HG03457 (cell line): ENCODE results near the gene JADE2.

Experiments
- ATAC-seq: cut with Tn5 transposase; IDR thresholded peaks from one replicate; pipeline ENCODE4 v1.9.1; 2021; ENCODE audit warnings: moderate number of reproducible peaks; ENCODE audit not compliant: unreplicated experiment

JADE2 gene

DNA sequence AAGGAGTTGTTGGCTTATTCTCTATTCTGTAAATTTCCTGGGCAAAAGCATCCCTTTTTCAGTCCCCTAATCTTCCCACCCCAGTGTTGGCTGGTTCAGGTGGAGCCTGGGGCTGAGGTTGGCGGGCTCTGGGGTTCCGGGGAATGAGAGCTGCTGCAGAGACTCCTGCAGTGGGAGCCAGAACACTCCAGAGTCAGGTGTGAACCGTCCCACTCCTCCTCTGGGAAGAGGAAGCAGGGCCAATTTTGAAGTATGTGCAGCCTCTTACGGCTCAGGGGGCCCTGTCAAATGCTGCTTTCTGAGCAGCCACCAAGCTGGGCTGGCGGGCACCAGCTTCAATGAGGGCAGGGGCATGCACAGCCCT lies 42.8 kb downstream of the JADE2 start:
- no peak for ATAC-seq

- ATAC-seq = no peak
Measured at GRCh38 chr5:134568761-134569695, 43.6 kb downstream of the JADE2 start.

- no peak for ATAC-seq
Measured at GRCh38 chr5:134569758-134570364, 44.4 kb downstream of the JADE2 start.

DNA sequence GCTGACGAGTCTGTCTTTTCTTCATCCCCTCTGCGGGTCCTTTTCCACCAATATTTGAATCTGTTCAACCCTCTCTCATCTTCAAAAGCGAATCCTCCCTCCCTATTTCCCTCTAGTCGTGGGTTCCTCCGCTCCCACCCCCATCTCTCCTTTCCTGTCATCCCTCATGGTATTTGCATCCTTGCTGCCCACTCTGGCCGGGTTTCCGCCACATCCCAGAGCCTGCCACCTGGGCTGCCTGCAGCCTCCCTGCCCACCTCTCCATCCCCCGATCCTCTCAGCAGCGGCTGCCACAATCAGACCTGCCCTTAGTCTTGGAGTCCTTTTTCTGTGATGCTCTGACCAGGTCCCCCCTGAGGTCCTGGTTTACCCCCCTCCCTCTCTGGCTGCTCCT lies 44.9 kb downstream of the JADE2 start:
- no peak for ATAC-seq

DNA sequence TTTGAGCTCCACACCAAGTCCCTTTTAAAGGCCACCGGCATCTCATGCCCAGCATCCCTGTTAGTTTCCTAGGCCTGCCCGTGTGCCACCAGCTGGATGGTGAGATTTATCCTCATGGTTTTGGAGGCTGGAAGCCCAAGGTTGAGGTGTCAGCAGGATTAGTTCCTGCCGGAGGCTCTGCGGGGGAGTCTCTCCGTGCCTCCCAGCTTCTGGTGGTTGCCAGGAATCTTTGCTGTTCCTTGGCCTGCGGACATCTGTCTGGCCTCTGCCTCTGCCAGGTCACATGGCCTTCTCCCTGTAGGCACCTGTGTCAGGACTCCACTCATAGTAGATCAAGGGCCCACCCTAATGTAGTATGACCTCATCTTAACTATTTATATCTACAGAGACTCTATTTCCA lies 45.4 kb downstream of the JADE2 start:
- ATAC-seq = no peak

- ATAC-seq = no peak
Measured at GRCh38 chr5:134571693-134572405, 46.4 kb downstream of the JADE2 start.

- ATAC-seq = no peak
Measured at GRCh38 chr5:134572811-134573210, 47.3 kb downstream of the JADE2 start.

- ATAC-seq = no peak
Measured at GRCh38 chr5:134574521-134574920, 49.1 kb downstream of the JADE2 start.

DNA sequence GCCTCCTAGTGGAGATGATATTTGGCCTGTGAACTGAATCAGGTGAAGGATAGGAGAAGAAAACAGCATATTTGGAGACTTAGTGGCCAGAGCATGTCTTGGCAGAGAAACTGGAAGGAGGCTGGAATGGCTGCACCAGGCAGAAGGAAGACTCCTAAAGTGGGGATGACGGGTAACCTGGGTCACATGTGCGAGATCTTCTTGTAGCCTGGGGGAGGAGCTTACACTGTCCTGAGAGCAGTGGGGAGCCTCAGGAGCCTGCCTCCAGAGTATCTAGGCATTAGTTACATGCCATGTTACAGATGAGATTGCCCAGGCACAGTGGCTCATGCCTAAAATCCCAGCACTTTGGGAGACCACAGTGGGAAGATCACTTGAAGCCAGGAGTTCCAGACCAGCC lies 49.8 kb downstream of the JADE2 start:
- ATAC-seq = no peak

DNA sequence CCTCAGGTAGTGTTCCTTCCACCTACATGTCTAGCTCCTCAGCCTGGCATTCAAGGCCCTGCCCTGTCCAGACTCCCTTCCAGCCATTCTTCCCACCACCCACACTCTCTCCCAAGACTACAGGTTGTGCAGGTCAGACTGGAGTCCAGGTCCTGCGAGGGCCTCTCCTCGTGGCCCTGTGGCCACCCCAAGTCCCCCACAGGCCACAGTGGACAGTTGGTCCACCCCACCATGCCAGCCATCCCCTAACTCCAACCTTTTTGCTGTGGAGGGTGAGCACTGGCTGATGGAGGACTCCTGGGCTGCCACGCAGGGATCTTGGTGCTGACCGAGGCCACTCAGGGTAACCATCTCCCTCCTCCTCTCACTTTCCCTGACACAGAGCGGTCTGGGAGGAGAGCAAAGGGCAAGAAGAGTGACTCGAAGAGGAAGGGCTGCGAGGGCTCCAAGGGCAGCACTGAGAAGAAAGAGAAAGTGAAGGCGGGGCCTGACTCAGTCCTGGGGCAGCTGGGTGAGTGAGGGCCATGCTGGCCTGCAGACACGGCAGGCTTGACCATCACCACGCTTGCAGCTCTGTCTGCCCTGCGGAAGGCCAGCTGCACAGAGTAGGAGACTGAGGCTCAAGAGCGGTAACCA lies 51.0 kb downstream of the JADE2 start:
- ATAC-seq = no peak

- no peak for ATAC-seq
Measured at GRCh38 chr5:134577022-134577795, 51.7 kb downstream of the JADE2 start.

- no peak for ATAC-seq
Measured at GRCh38 chr5:134577796-134578577, 52.5 kb downstream of the JADE2 start.

DNA sequence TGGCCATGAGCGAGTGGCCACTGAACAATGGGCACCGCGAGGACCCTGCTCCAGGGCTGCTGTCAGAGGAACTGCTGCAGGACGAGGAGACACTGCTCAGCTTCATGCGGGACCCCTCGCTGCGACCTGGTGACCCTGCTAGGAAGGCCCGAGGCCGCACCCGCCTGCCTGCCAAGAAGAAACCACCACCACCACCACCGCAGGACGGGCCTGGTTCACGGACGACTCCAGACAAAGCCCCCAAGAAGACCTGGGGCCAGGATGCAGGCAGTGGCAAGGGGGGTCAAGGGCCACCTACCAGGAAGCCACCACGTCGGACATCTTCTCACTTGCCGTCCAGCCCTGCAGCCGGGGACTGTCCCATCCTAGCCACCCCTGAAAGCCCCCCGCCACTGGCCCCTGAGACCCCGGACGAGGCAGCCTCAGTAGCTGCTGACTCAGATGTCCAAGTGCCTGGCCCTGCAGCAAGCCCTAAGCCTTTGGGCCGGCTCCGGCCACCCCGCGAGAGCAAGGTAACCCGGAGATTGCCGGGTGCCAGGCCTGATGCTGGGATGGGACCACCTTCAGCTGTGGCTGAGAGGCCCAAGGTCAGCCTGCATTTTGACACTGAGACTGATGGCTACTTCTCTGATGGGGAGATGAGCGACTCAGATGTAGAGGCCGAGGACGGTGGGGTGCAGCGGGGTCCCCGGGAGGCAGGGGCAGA lies 53.3 kb downstream of the JADE2 start:
- no peak for ATAC-seq

DNA sequence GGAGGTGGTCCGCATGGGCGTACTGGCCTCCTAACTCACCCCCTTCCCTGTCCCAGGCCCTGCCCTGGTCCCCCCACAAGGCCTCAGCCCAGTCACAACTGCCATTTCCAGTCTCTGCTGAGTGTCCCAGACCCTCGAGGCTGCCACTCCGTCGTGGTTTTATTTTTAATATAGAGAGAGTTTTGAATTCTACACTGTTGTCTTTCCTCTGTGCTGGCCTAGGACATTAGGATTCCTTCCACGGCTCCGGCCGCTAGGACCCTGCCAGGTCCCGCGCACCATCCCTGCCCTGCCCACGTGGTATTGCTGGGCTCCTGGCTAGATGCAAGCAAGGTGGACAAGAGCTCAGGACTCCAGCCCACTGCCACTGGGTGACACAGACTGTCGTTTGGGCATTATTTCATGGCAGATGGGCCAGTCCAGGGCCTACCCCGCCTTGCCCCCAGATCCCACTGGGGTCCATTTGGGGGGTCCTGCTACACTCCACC lies 53.9 kb downstream of the JADE2 start:
- no peak for ATAC-seq

DNA sequence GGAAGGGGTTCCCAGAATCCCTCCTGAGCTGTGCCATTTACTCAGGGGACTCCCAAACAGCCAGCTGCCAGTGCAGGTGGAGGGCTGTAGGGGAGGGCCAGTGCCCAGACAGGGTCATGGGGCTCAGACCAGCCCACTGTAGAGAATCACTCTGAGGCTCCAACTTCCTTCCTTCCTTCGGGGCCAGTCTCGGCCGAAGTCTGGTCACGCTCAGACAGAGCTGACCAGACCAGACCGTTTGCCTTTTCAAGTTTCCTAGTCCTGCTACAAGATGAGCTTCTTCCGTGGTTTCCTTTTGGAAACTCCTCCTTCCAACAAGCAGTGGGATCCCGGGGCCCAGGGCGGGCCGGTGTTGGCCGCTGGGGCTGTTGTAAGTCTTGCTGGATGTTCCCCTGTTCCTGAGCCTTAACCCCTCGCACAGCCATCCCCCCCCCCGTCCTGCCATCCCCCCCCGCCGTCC lies 54.6 kb downstream of the JADE2 start:
- ATAC-seq = no peak

- ATAC-seq = no peak
Measured at GRCh38 chr5:134581241-134581981, 55.9 kb downstream of the JADE2 start.

- no peak for ATAC-seq
Measured at GRCh38 chr5:134582281-134582680, 56.8 kb downstream of the JADE2 start.

DNA sequence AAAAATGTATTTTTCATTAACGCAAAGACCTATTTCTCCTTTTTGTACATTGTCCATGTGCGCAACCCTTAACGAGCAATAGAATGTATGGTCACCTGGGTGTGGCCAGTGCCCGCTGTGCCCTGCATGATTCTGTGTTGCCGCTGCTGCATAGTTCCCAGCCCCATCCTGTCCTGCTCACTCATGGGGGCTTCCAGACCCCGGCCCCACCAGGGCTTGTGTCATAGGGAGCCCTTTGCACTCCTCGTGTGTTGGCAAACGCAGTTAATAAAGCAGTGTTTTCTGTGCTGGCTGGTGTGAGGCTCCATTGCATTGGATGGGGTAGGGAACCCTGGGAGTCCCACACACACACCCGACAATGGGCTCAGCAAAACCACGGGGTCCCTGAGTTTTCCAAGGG lies 57.5 kb downstream of the JADE2 start:
- no peak for ATAC-seq
